GM12878 (cell line): Measurements from ENCODE around the gene DST. TPM values are rescaled to one million over a fixed set of nuclear protein-coding genes. Genes with fewer than 3 reads are reported as not detected.

Experiments
- ATAC-seq: fragments of 200-7000 bp; cut with Tn5 transposase; 3 replicates; pipeline ENCODE4 v1.9.1; 2020; ENCODE audit warnings: mild to moderate bottlenecking, moderate library complexity
- BruUV-seq: library from RNA; stranded (reverse); fragments of 400-500 nt; replicated peaks from 2 replicates; lab custom pipeline; 2021; lab: Mats Ljungman, UMichigan
- CTCF ChIA-PET: fragments of 300-600 bp; sonication (Branson Sonifier 250); formaldehyde crosslinking; extraction: SDS; loops from one replicate; lab custom pipeline; 2021; ENCODE audit warnings: inconsistent platforms; lab: Yijun Ruan, JAX
- POLR2A ChIA-PET: fragments of 350-600 bp; formaldehyde crosslinking; extraction: SDS; loops from one replicate; lab custom pipeline; 2021; ENCODE audit warnings: inconsistent platforms; lab: Charles Lee
- RAD21 ChIA-PET: fragments of 300-600 bp; sonication (Branson Sonifier 250); formaldehyde crosslinking; loops from one replicate; lab custom pipeline; 2023; ENCODE audit warnings: antibody characterized with exemption; ENCODE audit not compliant: unreplicated experiment; lab: Charles Lee
- SMC1A ChIA-PET: fragments of 300-600 bp; sonication (Branson Sonifier 250); formaldehyde crosslinking; loops from one replicate; lab custom pipeline; 2023; ENCODE audit not compliant: unreplicated experiment, uncharacterized antibody; lab: Charles Lee
- DNase-seq: peaks from one replicate; pipeline ENCODE4 v3.0.0-alpha.2; 2011; ENCODE audit warnings: low read depth, low spot score
- FAIRE-seq: peaks from 3 replicates; lab custom pipeline; 2011; peaks lifted over from hg19 to GRCh38; lab: Jason Lieb, UNC
- H2AFZ ChIP-seq: 2 replicates; pipeline ENCODE4 v1.6.0; 2011; ENCODE audit warnings: low read depth, low read length, control low read depth; ENCODE audit not compliant: control insufficient read depth
- H3K27ac ChIP-seq: 2 replicates; pipeline ENCODE4 v1.5.1; 2011; ENCODE audit warnings: control low read depth; ENCODE audit not compliant: control insufficient read depth, insufficient read depth
- H3K27me3 ChIP-seq, 2 experiments: replicated peaks in 1 of 2; 2 replicates each; pipeline versions ENCODE4 v1.6.0 to v1.6.1; 2011; ENCODE audit warnings: low read length in 1 of 2; ENCODE audit not compliant: control insufficient read depth in 2 of 2, insufficient read depth in 2 of 2
- H3K36me3 ChIP-seq, 2 experiments: 2 replicates each; pipeline ENCODE4 v1.5.1; 2011; ENCODE audit warnings: low read length in 1 of 2; ENCODE audit not compliant: control insufficient read depth in 2 of 2, insufficient read depth in 2 of 2
- H3K4me1 ChIP-seq: 2 replicates; pipeline ENCODE4 v1.6.1; 2011; ENCODE audit warnings: mild to moderate bottlenecking, low read length, moderate library complexity, mixed read lengths; ENCODE audit not compliant: control insufficient read depth, insufficient read depth
- H3K4me2 ChIP-seq: 2 replicates; pipeline ENCODE4 v1.6.0; 2011; ENCODE audit warnings: control low read depth; ENCODE audit not compliant: control insufficient read depth, insufficient read depth
- H3K4me3 ChIP-seq: fragments of 200-600 bp; sonication (generic); 2 replicates; pipeline ENCODE4 v1.5.1; 2016
- H3K79me2 ChIP-seq: 2 replicates; pipeline ENCODE4 v1.6.0; 2011; ENCODE audit warnings: low read length; ENCODE audit not compliant: control insufficient read depth, insufficient read depth
- H3K9ac ChIP-seq: 2 replicates; pipeline ENCODE4 v1.8.0; 2011; ENCODE audit warnings: low read length, control low read depth, mixed read lengths; ENCODE audit not compliant: control insufficient read depth, insufficient read depth
- H3K9me3 ChIP-seq: replicated peaks from 3 replicates; pipeline ENCODE4 v1.5.1; 2011; ENCODE audit warnings: mild to moderate bottlenecking, low read length; ENCODE audit not compliant: control insufficient read depth, insufficient read depth
- H4K20me1 ChIP-seq: 2 replicates; pipeline ENCODE4 v1.6.0; 2011; ENCODE audit not compliant: control insufficient read depth, insufficient read depth
- BACH1 ChIP-seq: fragments of 450-650 bp; IDR thresholded peaks from 2 replicates; pipeline ENCODE4 v1.6.1; 2017; ENCODE audit warnings: mild to moderate bottlenecking, borderline replicate concordance
- BMI1 ChIP-seq: fragments of 450-650 bp; IDR thresholded peaks from 2 replicates; pipeline ENCODE4 v1.6.1; 2016; ENCODE audit warnings: mild to moderate bottlenecking, moderate library complexity, borderline replicate concordance
- CTCF ChIP-seq, 3 experiments: IDR thresholded peaks in 2 of 3; conservative IDR thresholded peaks in 1 of 3; 2 replicates each; pipeline ENCODE4 v1.5.1; 2011; ENCODE audit warnings: low read depth in 3 of 3, low read length in 3 of 3, mild to moderate bottlenecking in 3 of 3, control low read depth in 2 of 3, moderate library complexity in 2 of 3, inconsistent platforms in 1 of 3, mixed read lengths in 1 of 3; ENCODE audit not compliant: control insufficient read depth in 2 of 3, insufficient read depth in 1 of 3; ENCODE audit errors: extremely low read depth in 1 of 3
- ELK1 ChIP-seq: IDR thresholded peaks from 2 replicates; pipeline ENCODE4 v1.6.1; 2012; ENCODE audit warnings: low read depth, low read length, improper control_type of control experiment
- IRF5 ChIP-seq: fragments of 450-650 bp; IDR thresholded peaks from 2 replicates; pipeline ENCODE4 v1.6.1; 2017; ENCODE audit warnings: borderline replicate concordance
- JUND ChIP-seq: IDR thresholded peaks from 2 replicates; pipeline ENCODE4 v1.6.1; 2012; ENCODE audit warnings: low read depth, mild to moderate bottlenecking, low read length, improper control_type of control experiment, moderate library complexity
- NFYB ChIP-seq: IDR thresholded peaks from 2 replicates; pipeline ENCODE4 v1.6.1; 2011; ENCODE audit warnings: low read depth, mild to moderate bottlenecking, low read length, improper control_type of control experiment, moderate library complexity; ENCODE audit not compliant: insufficient read depth
- POLR2A ChIP-seq: IDR thresholded peaks from 2 replicates; pipeline ENCODE4 v1.6.1; 2011; ENCODE audit warnings: low read depth, mild to moderate bottlenecking, low read length
- RAD21 ChIP-seq: IDR thresholded peaks from 2 replicates; pipeline ENCODE4 v1.6.1; 2011; ENCODE audit warnings: mild to moderate bottlenecking, low read depth, low read length, moderate library complexity; ENCODE audit not compliant: insufficient read depth
- RBBP5 ChIP-seq: fragments of 200-600 bp; sonication (generic); conservative IDR thresholded peaks from 2 replicates; pipeline ENCODE4 v1.6.1; 2016
- RUNX3 ChIP-seq: IDR thresholded peaks from 2 replicates; pipeline ENCODE4 v1.6.1; 2012; ENCODE audit warnings: low read length, inconsistent platforms
- SUZ12 ChIP-seq: fragments of 200-600 bp; sonication (generic); IDR thresholded peaks from one replicate; pipeline ENCODE4 v1.6.1; 2018; ENCODE audit warnings: antibody characterized with exemption, mild to moderate bottlenecking; ENCODE audit not compliant: unreplicated experiment
- WGBS: methylation state at CpG from one replicate; pipeline ENCODE4 v1.1.6; 2016; ENCODE audit warnings: low lambda C conversion rate; ENCODE audit not compliant: insufficient replicate concordance, insufficient coverage; ENCODE audit errors: missing lambda C conversion rate; 5-methylcytosine and 5-hydroxymethylcytosine counted together
- in situ Hi-C: fragments of 300-500 bp; cut with MboI; formaldehyde crosslinking; loops from 9 replicates; pipeline ENCODE4 v1.14.3; 2018; ENCODE audit warnings: mixed read lengths
- intact Hi-C: fragments of 100-400 bp; cut with micrococcal nuclease; formaldehyde crosslinking; loops from one replicate; pipeline ENCODE4 v1.14.2; 2022; ENCODE audit not compliant: unreplicated experiment
- polyA plus RNA-seq, 11 experiments: library from polyadenylated mRNA; depleted of rRNA in 4 of 11; unstranded in 6 of 11; stranded (reverse) in 5 of 11; fragments of >200 nt; fragmentation: Nextera tagmentation in 4 of 11; fragmentation: Illumina TruSeq in 1 of 11; extraction: Ambion mirVana in 4 of 11; extraction: Trizol in 1 of 11; gene quantifications; 1 replicate in 1 of 11; 2 replicates in 10 of 11; pipeline versions ENCODE4 v1.2.1 to v1.2.3, GENCODE V29; 2011 to 2016; ENCODE audit warnings: inconsistent platforms in 2 of 11, missing spikeins in 2 of 11, low read depth in 1 of 11
- total RNA-seq, 4 experiments: library from RNA; depleted of rRNA in 3 of 4; stranded (reverse); fragments of >200 nt in 3 of 4; fragmentation: Illumina TruSeq in 1 of 4; extraction: Trizol in 1 of 4; gene quantifications; 2 replicates each; pipeline versions ENCODE4 v1.2.1 to v1.2.3, GENCODE V29; 2013 to 2021

The DST gene
- total and polyA plus RNA-seq, 10 of the 15 experiments (the other 5 are each of a cell fraction or from before 2014, with no cell fraction given), result 32.1 to 156 (median 75.0) TPM

- TF ChIP-seq POLR2A (no peak), SUZ12 (no peak), RUNX3 (0 out of 2 replicates have a peak, but pooled peaks have one; percentile 8), ELK1 (no peak)
- Histone ChIP-seq H3K4me1 (peaks cover 9% of the 10 kb centered on the region; the same call in 1 of the 2 replicates), H3K4me2 (peak overlapping the region; percentile 55), H3K9me3 (no peaks in the 10 kb centered on the region), H3K4me3 (0 out of 2 replicates have a peak overlapping the region, but pooled peaks have one; percentile 5), H3K27me3 (no peaks in the 10 kb centered on the region), H3K27ac (no peak overlapping the region), H3K79me2 (peaks cover 32% of the 10 kb centered on the region), H3K36me3 (peaks cover 4 to 20% of the 10 kb centered on the region in 2 experiments), H3K9ac (no peak overlapping the region), H2AFZ (no peak overlapping the region), H4K20me1 (no peaks in the 10 kb centered on the region)
- no TSS peak for BruUV-seq
- no peak for DNase-seq
- CTCF ChIA-PET, result interaction anchor here (0.7 to 3.1 kb wide), 8 partner anchors 9 to 301 kb away, joined by 3 to 18 read pairs (median 5); no protein-coding TSS in a partner anchor
- no peak for FAIRE-seq
- 96% methylated on average over 1 of the region's 1 CpG for WGBS
- intact Hi-C loops, result no loop called here
- in situ Hi-C loops, result no loop called here
- ATAC-seq, result peak; percentile 47
- SMC1A ChIA-PET, result interaction anchor here (0.7 to 2.7 kb wide), 6 partner anchors 9 to 207 kb away, joined by 3 to 11 read pairs (median 6); no protein-coding TSS in a partner anchor
- RAD21 ChIA-PET, result interaction anchor here (1.7 to 3.0 kb wide), 3 partner anchors 18 to 58 kb away, joined by 5 to 23 read pairs (median 5); no protein-coding TSS in a partner anchor
- POLR2A ChIA-PET, result interaction anchor here (1.0 kb wide), 1 partner anchor 8 kb away, joined by 3 read pairs; no protein-coding TSS in a partner anchor
Measured at GRCh38 chr6:56550301-56550700, 92.4 kb downstream of the DST start.

GRCh38 chr6:56549014-56549413 is 93.7 kb downstream of the DST start:
- no peak overlapping the region for H3K4me3 ChIP-seq
- no TSS peak for BruUV-seq
- H3K79me2 ChIP-seq, result peaks cover 38% of the 10 kb centered on the region
- no peaks in the 10 kb centered on the region for H4K20me1 ChIP-seq
- FAIRE-seq (no peak), ATAC-seq (peak; percentile 46; the same call in 1 of the 3 replicates), DNase-seq (no peak)
- ChIA-PET CTCF (interaction anchor here (0.6 to 2.9 kb wide), 29 partner anchors 9 to 302 kb away, joined by 3 to 18 read pairs (median 3); no protein-coding TSS in a partner anchor), SMC1A (interaction anchor here (0.5 to 3.4 kb wide), 23 partner anchors 8 to 392 kb away, joined by 3 to 14 read pairs (median 4); no protein-coding TSS in a partner anchor), RAD21 (interaction anchor here (0.9 to 3.0 kb wide), 10 partner anchors 9 to 190 kb away, joined by 3 to 23 read pairs (median 5); no protein-coding TSS in a partner anchor), POLR2A (interaction anchor here (0.6 kb wide), 1 partner anchor 343 kb away, joined by 6 read pairs; no protein-coding TSS in a partner anchor)
- intact Hi-C loops (no loop called here), in situ Hi-C loops (no loop called here)
- no peak overlapping the region for H3K27ac ChIP-seq
- H3K36me3 ChIP-seq, result peaks cover 3 to 13% of the 10 kb centered on the region in 2 experiments
- H2AFZ ChIP-seq, result no peak overlapping the region
- H3K27me3 ChIP-seq, result no peaks in the 10 kb centered on the region
- peaks cover 9% of the 10 kb centered on the region; the same call in 1 of the 2 replicates for H3K4me1 ChIP-seq
- WGBS, result 31% methylated on average over 2 of the region's 2 CpGs
- no peaks in the 10 kb centered on the region for H3K9me3 ChIP-seq
- no peak overlapping the region for H3K4me2 ChIP-seq
- H3K9ac ChIP-seq, result no peak overlapping the region
- no peak for TF ChIP-seq NFYB
- TF ChIP-seq RBBP5, result no peak
- peak; percentile 47 for TF ChIP-seq RAD21
- no peak for TF ChIP-seq BACH1
- no peak for TF ChIP-seq IRF5
- peak; percentile 3 to 26 (median 24); a peak in 2 of 6 replicates for TF ChIP-seq CTCF (IDR thresholded peaks at IDR 0.05 in 2 of 3, conservative IDR thresholded peaks at IDR 0.05 in 1 of 3; ENCODE audit: control insufficient read depth in 2 of 3, extremely low read depth in 1 of 3, insufficient read depth in 1 of 3, low read depth in 3 of 3, low read length in 3 of 3)
- no peak for TF ChIP-seq BMI1
- no peak for TF ChIP-seq JUND
